Measurements from ENCODE around the gene ZNF577.
A peak's percentile ranks its signal among the peaks of the same experiment; 100 is the strongest.

Gene ZNF577

GRCh38 chr19:51824281-51825005 is 63.3 kb downstream of the ZNF577 start:
- no peaks in the 10 kb centered on the region for H3K4me1 Mint-ChIP-seq
- H3K9me3 Mint-ChIP-seq: peaks cover 34% of the 10 kb centered on the region
- H3K36me3 Mint-ChIP-seq (ENCODE audit: insufficient read depth): no peaks in the 10 kb centered on the region
- no peak for DNase-seq (ENCODE audit: low spot score in 2 of 2)
- H3K4me3 Mint-ChIP-seq: no peak overlapping the region
- no peaks in the 10 kb centered on the region for H3K27me3 Mint-ChIP-seq
- ATAC-seq (replicated peaks; ENCODE audit: extremely low read depth, poor library complexity, severe bottlenecking): peak; percentile 54
- no peak overlapping the region for H3K27ac Mint-ChIP-seq (ENCODE audit: low read depth)

DNA sequence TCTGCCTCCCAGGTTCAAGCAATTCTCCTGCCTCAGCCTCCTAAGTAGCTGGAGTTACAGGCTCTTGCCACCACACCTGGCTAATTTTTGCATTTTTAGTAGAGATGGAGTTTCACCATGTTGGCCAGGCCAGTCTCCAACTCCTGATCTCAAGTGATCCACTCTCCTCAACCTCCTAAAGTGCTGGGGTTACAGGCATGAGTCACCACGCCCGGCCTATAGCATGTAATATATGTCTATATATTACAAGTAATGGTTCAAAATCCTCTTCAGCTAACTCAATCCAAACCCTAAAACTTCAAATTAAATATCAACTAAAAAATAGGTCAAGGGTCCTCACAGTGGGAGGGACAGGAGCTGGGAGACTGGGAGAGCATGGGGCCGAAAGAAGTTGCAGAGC is 64.8 kb downstream of the ZNF577 start:
- H3K4me1 Mint-ChIP-seq: no peaks in the 10 kb centered on the region
- no peak overlapping the region for H3K27ac Mint-ChIP-seq (ENCODE audit: low read depth)
- ATAC-seq (replicated peaks; ENCODE audit: extremely low read depth, poor library complexity, severe bottlenecking) (no peak), DNase-seq (ENCODE audit: low spot score in 2 of 2) (no peak)
- peaks cover 44% of the 10 kb centered on the region for H3K9me3 Mint-ChIP-seq
- peaks cover 9% of the 10 kb centered on the region for H3K27me3 Mint-ChIP-seq
- H3K4me3 Mint-ChIP-seq: no peak overlapping the region
- no peaks in the 10 kb centered on the region for H3K36me3 Mint-ChIP-seq (ENCODE audit: insufficient read depth)

DNA sequence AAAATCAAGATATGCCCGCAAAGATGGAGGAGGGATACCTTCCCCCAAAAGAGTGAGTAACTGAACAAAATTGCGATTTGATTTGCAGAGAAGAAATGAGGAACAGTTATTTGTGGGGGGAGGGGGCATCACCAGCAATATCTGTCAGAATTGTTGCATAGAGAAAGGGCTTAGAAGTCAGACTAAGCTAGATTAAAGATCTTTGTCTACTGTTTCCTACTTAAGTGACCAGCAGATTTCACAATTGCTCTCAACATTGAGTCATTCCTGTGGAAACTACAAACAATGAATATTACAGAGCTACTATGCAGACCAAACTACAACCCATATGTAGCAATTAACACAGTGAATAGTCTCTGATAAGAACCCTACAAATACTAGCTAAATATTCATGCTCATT is 65.4 kb downstream of the ZNF577 start:
- peaks cover 9% of the 10 kb centered on the region for H3K27me3 Mint-ChIP-seq
- H3K9me3 Mint-ChIP-seq: peaks cover 39% of the 10 kb centered on the region
- no peak overlapping the region for H3K27ac Mint-ChIP-seq (ENCODE audit: low read depth)
- H3K36me3 Mint-ChIP-seq (ENCODE audit: insufficient read depth): no peaks in the 10 kb centered on the region
- H3K4me3 Mint-ChIP-seq: no peak overlapping the region
- no peak for ATAC-seq (replicated peaks; ENCODE audit: extremely low read depth, poor library complexity, severe bottlenecking)
- no peaks in the 10 kb centered on the region for H3K4me1 Mint-ChIP-seq
- DNase-seq (ENCODE audit: low spot score in 2 of 2): no peak

DNA sequence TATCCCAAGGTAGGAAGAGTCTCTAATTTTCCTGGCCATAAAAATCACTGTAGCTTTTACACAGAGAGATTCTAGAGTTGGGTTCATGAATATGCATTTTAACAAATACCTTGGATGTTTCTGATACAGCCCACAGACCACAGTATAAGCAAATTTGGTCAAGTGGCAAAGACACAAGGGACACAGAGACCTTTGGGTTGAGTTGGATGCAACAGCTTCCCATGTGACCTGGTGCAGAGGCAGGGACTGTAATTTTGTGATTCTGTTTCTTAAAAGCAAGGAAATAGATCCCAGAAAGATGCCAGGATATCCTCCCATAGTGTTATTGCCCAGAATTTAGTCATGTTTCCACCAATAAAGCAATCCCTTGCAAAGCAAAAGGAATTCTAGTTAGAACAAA is 65.8 kb downstream of the ZNF577 start:
- peaks cover 9% of the 10 kb centered on the region for H3K27me3 Mint-ChIP-seq
- no peak overlapping the region for H3K4me3 Mint-ChIP-seq
- no peaks in the 10 kb centered on the region for H3K36me3 Mint-ChIP-seq (ENCODE audit: insufficient read depth)
- no peaks in the 10 kb centered on the region for H3K4me1 Mint-ChIP-seq
- H3K9me3 Mint-ChIP-seq: peaks cover 39% of the 10 kb centered on the region
- ATAC-seq (replicated peaks; ENCODE audit: extremely low read depth, poor library complexity, severe bottlenecking) (no peak), DNase-seq (ENCODE audit: low spot score in 2 of 2) (no peak)
- no peak overlapping the region for H3K27ac Mint-ChIP-seq (ENCODE audit: low read depth)

- Mint-ChIP-seq H3K9me3 (peaks cover 39% of the 10 kb centered on the region), H3K27me3 (peaks cover 9% of the 10 kb centered on the region), H3K4me1 (no peaks in the 10 kb centered on the region), H3K27ac (ENCODE audit: low read depth) (no peak overlapping the region), H3K4me3 (no peak overlapping the region), H3K36me3 (ENCODE audit: insufficient read depth) (no peaks in the 10 kb centered on the region)
- DNase-seq (ENCODE audit: low spot score in 2 of 2) (no peak), ATAC-seq (replicated peaks; ENCODE audit: extremely low read depth, poor library complexity, severe bottlenecking) (no peak)
These were observed 66.3 kb downstream of the ZNF577 start for GRCh38 chr19:51821456-51821855.
